CD14-positive monocyte (primary cell): Measurements from ENCODE around the gene NDST4. TPM values are rescaled to one million over a fixed set of nuclear protein-coding genes. Genes with fewer than 3 reads are reported as not detected.

ENCODE experiments used
- DNase-seq, 3 donors: peaks; one replicate each; pipeline ENCODE4 v3.0.0-alpha.2; 2011 to 2022
- H2AFZ ChIP-seq: 2 replicates; pipeline ENCODE4 v1.6.0; 2012; ENCODE audit warnings: mild to moderate bottlenecking, low read depth, low read length, inconsistent platforms; ENCODE audit not compliant: insufficient read depth, poor library complexity, severe bottlenecking
- H3K27ac ChIP-seq, 2 donors: 1 replicate in 1 of 2; 2 replicates in 1 of 2; pipeline ENCODE4 v1.5.1; 2012 to 2013; ENCODE audit warnings: low read length in 2 of 2, control low read depth in 1 of 2, inconsistent platforms in 1 of 2, low read depth in 1 of 2, mild to moderate bottlenecking in 1 of 2
- H3K27me3 ChIP-seq, 2 donors: one replicate each; pipeline versions ENCODE4 v1.6.0 to v1.6.1; 2011 to 2013; ENCODE audit warnings: low read length in 2 of 2; ENCODE audit not compliant: control insufficient read depth in 2 of 2, insufficient read depth in 2 of 2
- H3K36me3 ChIP-seq, 2 donors: replicated peaks in 1 of 2; 1 replicate in 1 of 2; 2 replicates in 1 of 2; pipeline versions ENCODE4 v1.5.1 to v1.6.1; 2012 to 2013; ENCODE audit warnings: low read length in 2 of 2, control low read depth in 1 of 2, inconsistent platforms in 1 of 2, mild to moderate bottlenecking in 1 of 2; ENCODE audit not compliant: insufficient read depth in 2 of 2, control insufficient read depth in 1 of 2
- H3K4me1 ChIP-seq, 2 donors: 1 replicate in 1 of 2; 2 replicates in 1 of 2; pipeline versions ENCODE4 v1.5.1 to v1.6.1; 2012 to 2013; ENCODE audit warnings: low read length in 2 of 2, control low read depth in 1 of 2, inconsistent platforms in 1 of 2, mild to moderate bottlenecking in 1 of 2, moderate library complexity in 1 of 2; ENCODE audit not compliant: insufficient read depth in 2 of 2, control insufficient read depth in 1 of 2
- H3K4me2 ChIP-seq: replicated peaks from 2 replicates; pipeline ENCODE3; 2012; ENCODE audit warnings: low read length, moderate library complexity, mild to moderate bottlenecking; ENCODE audit not compliant: poor library complexity, severe bottlenecking; ENCODE audit errors: extremely low read depth
- H3K4me3 ChIP-seq, 3 experiments: fragments of 200-600 bp in 1 of 3; sonication (generic) in 1 of 3; replicated peaks in 1 of 3; 1 replicate in 2 of 3; 2 replicates in 1 of 3; pipeline ENCODE4 v1.5.1; 2011 to 2013; ENCODE audit warnings: low read length in 3 of 3, mild to moderate bottlenecking in 3 of 3, control low read depth in 2 of 3, low read depth in 2 of 3, inconsistent platforms in 1 of 3, moderate library complexity in 1 of 3
- H3K79me2 ChIP-seq: 2 replicates; pipeline ENCODE4 v1.6.0; 2012; ENCODE audit warnings: mild to moderate bottlenecking, control low read depth, inconsistent platforms, low read length, moderate library complexity; ENCODE audit not compliant: insufficient read depth
- H3K9ac ChIP-seq: 2 replicates; pipeline ENCODE4 v1.6.0; 2017; ENCODE audit warnings: low read length, mild to moderate bottlenecking; ENCODE audit not compliant: insufficient read depth, poor library complexity, severe bottlenecking
- H3K9me3 ChIP-seq, 2 donors: replicated peaks in 1 of 2; 1 replicate in 1 of 2; 2 replicates in 1 of 2; pipeline versions ENCODE4 v1.5.1 to v1.6.1; 2012 to 2013; ENCODE audit warnings: low read length in 2 of 2, control low read depth in 1 of 2; ENCODE audit not compliant: control insufficient read depth in 1 of 2, insufficient read depth in 1 of 2
- H4K20me1 ChIP-seq: 2 replicates; pipeline ENCODE4 v1.6.0; 2012; ENCODE audit warnings: mild to moderate bottlenecking, low read length, control low read depth, moderate library complexity; ENCODE audit not compliant: insufficient read depth
- H3K27ac Mint-ChIP-seq, 7 donors: one replicate each; pipeline ENCODE4 v1.8.0; 2020; ENCODE audit warnings: mild to moderate bottlenecking in 7 of 7, mixed read lengths in 7 of 7, moderate library complexity in 6 of 7, inconsistent platforms in 2 of 7
- H3K27me3 Mint-ChIP-seq, 3 donors: one replicate each; pipeline ENCODE4 v1.8.0; 2021 to 2022; ENCODE audit warnings: low read depth in 3 of 3, mild to moderate bottlenecking in 3 of 3, mixed read lengths in 3 of 3, moderate library complexity in 3 of 3, inconsistent platforms in 1 of 3
- H3K36me3 Mint-ChIP-seq, 2 donors: one replicate each; pipeline ENCODE4 v1.8.0; 2020; ENCODE audit warnings: mixed read lengths in 2 of 2, inconsistent platforms in 1 of 2, mild to moderate bottlenecking in 1 of 2
- H3K4me1 Mint-ChIP-seq: one replicate; pipeline ENCODE4 v1.8.0; 2020; ENCODE audit warnings: mild to moderate bottlenecking, mixed read lengths
- H3K4me3 Mint-ChIP-seq, 2 donors: one replicate each; pipeline ENCODE4 v1.8.0; 2020; ENCODE audit warnings: mild to moderate bottlenecking in 2 of 2, mixed read lengths in 2 of 2, moderate library complexity in 1 of 2
- H3K9me3 Mint-ChIP-seq, 7 donors: one replicate each; pipeline ENCODE4 v1.8.0; 2020 to 2022; ENCODE audit warnings: mixed read lengths in 7 of 7, mild to moderate bottlenecking in 6 of 7, moderate library complexity in 6 of 7, inconsistent platforms in 2 of 7
- CTCF ChIP-seq: fragments of 200-600 bp; IDR thresholded peaks from one replicate; pipeline ENCODE4 v1.8.0; 2022; ENCODE audit warnings: antibody characterized with exemption, mild to moderate bottlenecking
- WGBS: methylation state at CpG from one replicate; pipeline ENCODE4 v1.1.5; 2013; ENCODE audit warnings: missing lambda C conversion rate; ENCODE audit not compliant: insufficient coverage; 5-methylcytosine and 5-hydroxymethylcytosine counted together
- intact Hi-C, 2 donors: fragments of 100-400 bp; cut with micrococcal nuclease; formaldehyde crosslinking; loops; one replicate each; pipeline versions ENCODE4 v1.15.0 to v1.15.1; 2023
- polyA plus RNA-seq, 3 donors: library from polyadenylated mRNA; depleted of rRNA in 1 of 3; unstranded in 2 of 3; stranded (reverse) in 1 of 3; fragments of 300-500 nt in 2 of 3; fragments of >200 nt in 1 of 3; fragmentation: Illumina TruSeq in 2 of 3; gene quantifications; 1 replicate in 2 of 3; 2 replicates in 1 of 3; pipeline ENCODE4 v1.2.3, GENCODE V29; 2012 to 2021

NDST4 gene
- polyA plus RNA-seq, 3 donors: not detected

- no peak overlapping the region for H3K4me2 ChIP-seq
- Mint-ChIP-seq H3K36me3 (no peaks in the 10 kb centered on the region), H3K4me3 (no peak overlapping the region), H3K4me1 (no peaks in the 10 kb centered on the region), H3K27me3 (peaks cover 0 to 2% (median 0%) of the 10 kb centered on the region in 3 donors), H3K27ac (no peak overlapping the region), H3K9me3 (peaks cover 0 to 2% (median 0%) of the 10 kb centered on the region in 7 donors)
- H3K9ac ChIP-seq: no peak overlapping the region
- no peaks in the 10 kb centered on the region for H3K4me1 ChIP-seq
- H3K27me3 ChIP-seq: no peaks in the 10 kb centered on the region
- no peaks in the 10 kb centered on the region for H3K9me3 ChIP-seq
- H2AFZ ChIP-seq: no peak overlapping the region
- no peaks in the 10 kb centered on the region for H3K36me3 ChIP-seq
- no CpG with 5 or more reads among the region's 2 CpGs for WGBS
- H3K79me2 ChIP-seq: no peaks in the 10 kb centered on the region
- no peak for TF ChIP-seq CTCF
- no peak overlapping the region for H3K27ac ChIP-seq
- intact Hi-C loops: no loop called here
- H4K20me1 ChIP-seq: no peaks in the 10 kb centered on the region
- no peak overlapping the region for H3K4me3 ChIP-seq
- DNase-seq: no peak
These were observed 249.4 kb downstream of the NDST4 start for GRCh38 chr4:114864060-114864459.

- H4K20me1 ChIP-seq: no peaks in the 10 kb centered on the region
- H3K4me3 ChIP-seq: no peak overlapping the region
- no peak overlapping the region for H3K27ac Mint-ChIP-seq
- DNase-seq: no peak
- H3K9me3 Mint-ChIP-seq: peaks cover 0 to 5% (median 0%) of the 10 kb centered on the region in 7 donors
- no peaks in the 10 kb centered on the region for H3K36me3 ChIP-seq
- H3K9me3 ChIP-seq: peaks cover 0 to 4% of the 10 kb centered on the region in 2 donors
- no peaks in the 10 kb centered on the region for H3K4me1 ChIP-seq
- H3K27me3 Mint-ChIP-seq: peaks cover 0 to 3% (median 2%) of the 10 kb centered on the region in 3 donors
- no peaks in the 10 kb centered on the region for H3K27me3 ChIP-seq
- H3K27ac ChIP-seq: no peak overlapping the region
- no peaks in the 10 kb centered on the region for H3K4me1 Mint-ChIP-seq
- no peak overlapping the region for H3K4me3 Mint-ChIP-seq
- no peak overlapping the region for H3K9ac ChIP-seq
- TF ChIP-seq CTCF: no peak
- H3K36me3 Mint-ChIP-seq: no peaks in the 10 kb centered on the region
- 60% methylated on average over 1 of the region's 1 CpG for WGBS
- no peak overlapping the region for H3K4me2 ChIP-seq
- H3K79me2 ChIP-seq: no peaks in the 10 kb centered on the region
- intact Hi-C loops: no loop called here
- H2AFZ ChIP-seq: no peak overlapping the region
These were observed 252.6 kb downstream of the NDST4 start for GRCh38 chr4:114860786-114861185.
